ENCODE measurements around the gene ATG16L2.
A peak's percentile ranks its signal among the peaks of the same experiment; 100 is the strongest.
"Not testable (repeated sequence)": the region's sequence is repeated elsewhere in the genome, so short reads cannot be mapped to it uniquely, and the experiment has no call there.

Gene ATG16L2

GRCh38 chr11:72807021-72807693 lies 7.1 kb upstream of the ATG16L2 start:
- no peak for DNase-seq

- no peak for DNase-seq
Observed at GRCh38 chr11:72807792-72808191, 6.4 kb upstream of the ATG16L2 start.

GRCh38 chr11:72808331-72808798 lies 5.8 kb upstream of the ATG16L2 start:
- no peak for DNase-seq

GRCh38 chr11:72811686-72812085 lies 2.5 kb upstream of the ATG16L2 start:
- DNase-seq: not testable (repeated sequence)

- no peak for DNase-seq
Observed at GRCh38 chr11:72812604-72812966, 1.6 kb upstream of the ATG16L2 start.

- peak; percentile 67 to 78 for DNase-seq
Observed at GRCh38 chr11:72812967-72813739, 1.1 kb upstream of the ATG16L2 start.

GRCh38 chr11:72813740-72814285 lies 398 bp upstream of the ATG16L2 start:
- peak in 1 of 2 donors; percentile 81 for DNase-seq

- DNase-seq: peak in 1 of 2 donors; percentile 29
Observed at GRCh38 chr11:72815110-72815618, 953 bp downstream of the ATG16L2 start.

GRCh38 chr11:72816404-72816990 lies 2.3 kb downstream of the ATG16L2 start:
- no peak for DNase-seq

- no peak for DNase-seq
Observed at GRCh38 chr11:72817966-72818365, 3.8 kb downstream of the ATG16L2 start.

- DNase-seq: no peak
Observed at GRCh38 chr11:72818971-72819370, 4.8 kb downstream of the ATG16L2 start.

- DNase-seq: no peak
Observed at GRCh38 chr11:72820439-72821139, 6.4 kb downstream of the ATG16L2 start.

- DNase-seq: no peak
Observed at GRCh38 chr11:72821221-72821919, 7.2 kb downstream of the ATG16L2 start.

GRCh38 chr11:72821920-72822799 lies 7.9 kb downstream of the ATG16L2 start:
- DNase-seq: peak; percentile 89 to 96

GRCh38 chr11:72823105-72823804 lies 9.0 kb downstream of the ATG16L2 start:
- DNase-seq: no peak

- no peak for DNase-seq
Observed at GRCh38 chr11:72824020-72824419, 9.8 kb downstream of the ATG16L2 start.

GRCh38 chr11:72824811-72825505 lies 10.7 kb downstream of the ATG16L2 start:
- no peak for DNase-seq

GRCh38 chr11:72825661-72826060 lies 11.4 kb downstream of the ATG16L2 start:
- no peak for DNase-seq

- DNase-seq: no peak
Observed at GRCh38 chr11:72826191-72826941, 12.2 kb downstream of the ATG16L2 start.

Measured in CD4-positive, alpha-beta T cell treated with Interferon alpha-2 for 1 hour (primary cell).